NCI-H748 (cell line): ENCODE measurements around the gene MICAL2.

Source experiments
- DNase-seq: peaks from one replicate; lab custom pipeline; 2025; ENCODE audit not compliant: unreplicated experiment; lab: John Stamatoyannopoulos, UW

Gene MICAL2

GRCh38 chr11:12149672-12150225 lies 39.4 kb downstream of the MICAL2 start:
- no peak for DNase-seq

DNA sequence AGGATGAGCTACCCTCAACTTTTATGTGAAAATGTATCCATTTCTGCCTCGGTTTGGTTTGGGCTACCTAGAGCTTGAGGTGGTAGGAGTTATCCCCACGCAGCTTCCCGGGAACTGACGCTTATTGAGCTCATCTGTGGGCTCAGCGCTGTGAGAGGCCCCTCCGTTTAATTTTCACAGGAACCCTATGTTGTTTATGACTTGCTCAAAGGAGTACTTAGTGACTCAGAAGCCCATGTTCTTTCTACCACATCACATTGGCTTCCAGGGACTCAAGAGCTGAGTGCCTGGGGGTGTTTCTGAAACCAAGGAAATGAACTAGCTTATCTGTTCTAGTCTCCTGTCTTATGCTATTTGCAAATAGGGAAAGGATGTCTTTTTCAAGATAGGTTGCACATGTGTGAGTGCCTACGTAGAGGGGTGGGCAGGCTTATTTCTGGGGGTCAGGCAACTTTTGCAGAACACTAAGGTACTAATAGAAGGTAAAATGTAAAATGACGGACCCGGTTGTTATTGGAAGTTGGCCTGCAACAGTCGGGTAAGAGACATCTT lies 40.5 kb downstream of the MICAL2 start:
- DNase-seq = no peak

- no peak for DNase-seq
Observed at GRCh38 chr11:12152321-12152720, 41.9 kb downstream of the MICAL2 start.

- no peak for DNase-seq
Observed at GRCh38 chr11:12154871-12155668, 44.7 kb downstream of the MICAL2 start.

GRCh38 chr11:12155696-12156095 lies 45.3 kb downstream of the MICAL2 start:
- no peak for DNase-seq

DNA sequence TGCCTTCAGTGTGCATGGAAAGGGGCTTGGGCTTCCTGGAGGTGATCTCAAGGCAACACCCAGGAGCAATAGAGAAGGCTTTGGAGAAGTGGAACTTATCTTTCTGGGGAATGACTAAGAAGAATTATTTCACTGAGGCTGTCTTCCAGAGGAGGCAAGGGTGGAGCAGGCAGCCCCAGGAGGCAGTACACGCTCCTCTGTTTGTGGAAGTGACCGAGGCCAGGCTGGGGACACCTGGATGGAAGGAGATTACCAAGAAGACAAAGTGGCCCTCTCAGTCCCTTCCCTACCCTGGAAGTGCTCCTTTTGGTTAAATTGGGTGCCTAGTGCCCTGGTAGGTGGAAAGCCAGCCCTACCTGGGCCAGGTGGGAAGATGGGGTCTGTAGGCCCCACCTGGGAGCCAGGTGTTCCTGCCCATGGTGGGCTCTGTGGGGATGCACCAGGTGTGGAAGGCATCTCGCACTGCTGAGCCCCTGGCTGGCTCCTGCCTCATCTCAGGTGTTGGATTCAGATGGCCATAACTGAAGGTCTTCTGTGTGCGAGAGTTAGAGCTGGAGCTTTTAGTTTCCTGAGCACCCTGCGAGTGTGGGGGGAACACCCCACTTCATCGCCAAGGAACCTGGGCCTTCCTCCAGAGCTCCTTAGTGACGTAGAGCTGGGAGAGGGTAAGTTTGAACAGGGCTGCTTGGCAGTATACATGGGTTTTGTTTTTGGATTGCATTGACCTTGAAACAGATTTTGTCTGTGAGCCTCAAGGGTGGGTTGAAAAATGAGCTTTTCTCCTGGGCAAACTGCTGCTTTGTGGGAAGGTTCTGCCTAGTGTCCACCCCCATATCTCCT lies 46.1 kb downstream of the MICAL2 start:
- DNase-seq = no peak

- no peak for DNase-seq
Observed at GRCh38 chr11:12157241-12157661, 46.9 kb downstream of the MICAL2 start.

DNA sequence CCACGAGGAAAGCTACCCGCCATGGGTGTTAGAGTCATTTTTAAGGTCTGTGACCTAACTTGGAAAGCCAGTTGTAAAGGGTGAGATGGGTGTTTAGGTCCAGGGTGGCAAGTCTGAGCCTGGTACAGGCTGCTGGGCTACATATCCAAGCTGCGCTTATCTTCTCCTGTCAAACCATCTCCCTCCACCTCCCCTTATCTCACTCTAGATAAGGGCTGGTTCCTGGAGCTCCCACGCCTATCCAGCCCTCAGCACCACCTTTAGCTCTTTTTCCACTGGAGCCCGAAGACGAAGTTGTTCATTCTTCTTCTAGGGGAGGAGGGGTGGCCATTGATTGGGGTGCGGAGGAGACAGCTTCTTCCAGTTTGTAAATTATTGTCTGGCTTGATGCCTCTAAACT lies 48.5 kb downstream of the MICAL2 start:
- DNase-seq = no peak

GRCh38 chr11:12159351-12160099 lies 49.1 kb downstream of the MICAL2 start:
- DNase-seq = no peak

DNA sequence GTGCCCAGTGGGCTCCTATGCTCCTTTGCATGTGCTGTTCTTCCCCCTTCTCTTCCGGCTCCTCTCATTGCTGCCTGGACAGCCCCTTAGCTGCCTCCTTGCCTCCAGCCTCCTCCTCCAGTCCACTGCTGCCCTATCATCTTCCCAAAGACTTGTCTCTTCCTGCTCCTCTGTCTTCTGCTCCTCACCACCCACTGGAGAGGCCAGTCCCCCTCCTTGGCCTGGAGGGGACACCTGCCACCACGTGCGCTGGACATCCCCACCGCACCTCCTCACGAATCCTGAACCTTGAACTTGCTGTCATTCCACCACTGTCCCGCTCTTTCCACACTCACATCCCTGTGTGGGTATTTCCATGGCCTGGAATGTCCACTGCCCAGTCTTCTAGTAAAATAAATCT lies 49.8 kb downstream of the MICAL2 start:
- no peak for DNase-seq

GRCh38 chr11:12160680-12161079 lies 50.3 kb downstream of the MICAL2 start:
- no peak for DNase-seq

DNA sequence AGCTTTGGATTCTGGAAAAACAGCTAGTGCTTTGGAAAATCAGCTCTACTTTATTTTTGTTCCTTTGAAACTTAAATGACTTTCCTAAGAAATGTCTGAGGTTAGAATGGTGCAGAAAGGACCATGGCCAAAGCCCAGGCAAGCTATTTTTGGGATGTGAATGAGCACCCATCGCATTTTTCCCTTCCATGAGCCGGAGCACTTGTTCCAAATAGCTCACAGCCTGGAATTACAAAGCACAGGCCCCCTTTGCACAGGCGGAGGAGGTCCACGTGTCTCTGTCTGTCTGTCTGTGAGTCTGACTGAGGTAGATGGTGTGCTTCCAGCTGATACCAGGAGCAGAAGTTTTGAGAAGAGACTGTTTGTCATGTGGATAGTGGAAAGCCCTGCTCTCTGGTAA lies 50.7 kb downstream of the MICAL2 start:
- DNase-seq = no peak

DNA sequence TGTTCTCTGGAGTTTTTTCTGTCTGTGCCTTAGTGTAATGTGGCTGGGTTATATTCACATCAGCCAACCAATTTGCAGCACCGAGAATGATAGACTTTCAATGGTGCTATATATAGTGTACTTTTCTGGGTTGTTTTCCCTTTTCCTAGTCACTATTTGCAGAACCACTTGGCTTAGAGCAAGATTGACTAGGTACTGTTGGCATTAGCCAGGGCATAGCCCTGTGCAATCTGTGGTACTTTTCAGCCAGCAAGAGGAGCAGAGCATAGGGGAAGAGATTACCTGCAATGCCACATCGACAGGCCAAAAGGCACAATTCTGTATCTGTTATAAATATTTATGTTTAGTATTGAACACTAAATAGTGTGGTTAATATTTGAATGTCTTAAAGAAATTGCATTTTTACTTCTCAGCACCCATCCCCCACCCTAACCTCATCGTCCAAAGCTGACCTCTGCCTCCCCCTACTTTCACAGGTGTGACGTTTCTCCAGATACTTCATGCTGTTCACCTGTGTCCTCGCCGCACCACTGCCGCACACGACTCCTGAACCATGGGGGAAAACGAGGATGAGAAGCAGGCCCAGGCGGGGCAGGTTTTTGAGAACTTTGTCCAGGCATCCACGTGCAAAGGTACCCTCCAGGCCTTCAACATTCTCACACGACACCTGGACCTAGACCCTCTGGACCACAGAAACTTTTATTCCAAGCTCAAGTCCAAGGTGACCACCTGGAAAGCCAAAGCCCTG lies 51.4 kb downstream of the MICAL2 start:
- DNase-seq = no peak

- DNase-seq = no peak
Observed at GRCh38 chr11:12162652-12163051, 52.3 kb downstream of the MICAL2 start.

DNA sequence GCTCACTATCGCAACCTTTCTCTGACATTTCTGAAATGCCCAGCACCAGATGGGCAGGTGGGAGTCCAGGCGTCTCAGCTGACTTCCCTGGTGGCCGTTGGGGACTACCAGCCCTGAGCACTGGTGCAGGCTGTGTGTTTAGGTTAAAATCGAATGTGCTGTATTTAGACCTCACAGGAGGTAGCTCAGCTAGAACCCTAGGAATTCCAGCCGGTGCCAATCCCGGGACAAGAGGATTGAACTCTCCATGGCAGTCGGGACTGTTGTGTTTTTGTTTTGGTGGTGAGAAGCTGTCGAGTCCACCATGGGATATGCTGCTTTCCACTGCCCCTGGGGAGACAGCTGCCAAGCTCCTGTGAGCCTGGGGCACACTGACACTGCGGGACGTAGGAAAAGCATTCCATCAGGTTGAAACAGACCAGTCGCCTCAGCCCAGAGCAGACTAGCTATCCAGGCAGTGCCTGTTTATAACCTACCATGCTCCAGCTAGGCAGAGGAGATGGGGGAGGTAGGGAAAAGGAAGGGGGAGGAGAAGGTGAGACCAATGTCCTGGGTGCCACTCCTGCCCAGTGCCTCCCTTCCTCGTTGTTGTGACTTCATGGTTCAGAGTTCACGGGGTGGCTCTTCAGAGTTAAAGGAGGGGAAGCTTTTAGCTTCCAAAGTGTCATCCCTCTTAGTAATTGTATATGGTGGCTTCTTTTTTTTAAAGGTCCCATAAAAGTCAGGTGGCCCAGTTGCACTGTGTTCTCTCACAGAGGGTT lies 53.0 kb downstream of the MICAL2 start:
- DNase-seq = no peak

DNA sequence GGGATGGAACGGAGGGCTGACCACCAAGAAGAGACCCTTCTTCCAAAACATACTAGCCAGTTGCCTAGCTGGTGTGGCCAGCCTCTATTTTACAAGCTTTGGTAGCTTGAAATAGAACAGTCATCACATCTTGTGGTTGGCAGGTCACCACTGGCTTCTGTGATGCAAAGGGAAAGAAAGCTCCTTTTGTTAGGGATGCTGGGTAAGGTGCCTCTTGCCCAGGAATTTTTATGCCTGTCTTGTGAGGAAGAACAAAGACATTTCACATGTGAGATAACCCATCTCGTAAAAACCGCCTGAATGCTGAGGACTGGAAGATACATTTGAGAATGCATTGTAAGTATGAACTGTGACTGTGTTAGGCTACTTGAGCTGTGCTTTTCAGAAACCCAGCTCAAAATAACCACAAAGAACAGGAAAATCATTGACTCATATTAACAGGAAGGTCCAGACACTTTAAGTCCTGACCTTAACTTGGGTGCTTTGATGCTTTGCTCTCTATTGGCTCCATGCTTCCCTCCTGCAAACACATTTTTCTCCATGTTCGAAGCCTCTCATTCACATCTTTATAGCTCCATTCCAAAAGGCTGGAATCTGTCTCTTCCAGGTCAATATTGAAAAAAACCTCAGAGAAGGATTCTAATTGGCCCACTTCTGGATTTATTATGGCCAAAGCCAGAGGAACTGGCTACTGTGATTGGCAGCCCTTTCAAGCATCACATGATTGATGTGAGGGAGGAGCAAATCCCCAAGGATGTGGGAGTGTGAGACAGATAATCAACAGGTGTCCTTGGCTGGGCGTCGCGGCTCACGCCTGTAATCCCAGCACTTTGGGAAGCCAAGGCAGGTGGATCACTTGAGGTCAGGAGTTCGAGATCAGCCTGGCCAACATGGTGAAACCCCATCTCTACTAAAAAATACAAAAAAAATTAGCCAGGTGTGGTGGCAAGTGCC lies 53.9 kb downstream of the MICAL2 start:
- no peak for DNase-seq

- DNase-seq = no peak
Observed at GRCh38 chr11:12165237-12165875, 55.0 kb downstream of the MICAL2 start.
